ENCODE measurements around the gene EEIG1.

The EEIG1 gene

GRCh38 chr9:127993721-127994120 lies 12.9 kb upstream of the EEIG1 start:
- Histone ChIP-seq H3K27me3 (ENCODE audit: control insufficient read depth, insufficient read depth, low read length) (peaks cover 5% of the 10 kb centered on the region), H3K4me2 (ENCODE audit: low read length) (no peak overlapping the region), H3K9me3 (replicated peaks; ENCODE audit: low read length) (no peaks in the 10 kb centered on the region), H3K4me3 (ENCODE audit: low read length) (no peak overlapping the region), H3K36me3 (ENCODE audit: insufficient read depth, low read length) (no peaks in the 10 kb centered on the region), H3K9ac (ENCODE audit: low read depth, low read length) (no peak overlapping the region), H3K4me1 (ENCODE audit: control insufficient read depth, insufficient read depth, low read length) (peaks cover 3% of the 10 kb centered on the region)

GRCh38 chr9:127991757-127992274 lies 11.0 kb upstream of the EEIG1 start:
- peaks cover 5% of the 10 kb centered on the region for H3K27me3 ChIP-seq (ENCODE audit: control insufficient read depth, insufficient read depth, low read length)
- no peak overlapping the region for H3K4me2 ChIP-seq (ENCODE audit: low read length)
- H3K4me3 ChIP-seq (ENCODE audit: low read length), result no peak overlapping the region
- H3K36me3 ChIP-seq (ENCODE audit: insufficient read depth, low read length), result no peaks in the 10 kb centered on the region
- H3K4me1 ChIP-seq (ENCODE audit: control insufficient read depth, insufficient read depth, low read length), result peaks cover 9% of the 10 kb centered on the region
- no peaks in the 10 kb centered on the region for H3K9me3 ChIP-seq (replicated peaks; ENCODE audit: low read length)
- no peak overlapping the region for H3K9ac ChIP-seq (ENCODE audit: low read depth, low read length)

GRCh38 chr9:127991017-127991756 lies 10.4 kb upstream of the EEIG1 start:
- no peak overlapping the region for H3K9ac ChIP-seq (ENCODE audit: low read depth, low read length)
- no peak overlapping the region for H3K4me2 ChIP-seq (ENCODE audit: low read length)
- no peaks in the 10 kb centered on the region for H3K36me3 ChIP-seq (ENCODE audit: insufficient read depth, low read length)
- no peaks in the 10 kb centered on the region for H3K9me3 ChIP-seq (replicated peaks; ENCODE audit: low read length)
- peaks cover 5% of the 10 kb centered on the region for H3K27me3 ChIP-seq (ENCODE audit: control insufficient read depth, insufficient read depth, low read length)
- H3K4me1 ChIP-seq (ENCODE audit: control insufficient read depth, insufficient read depth, low read length), result peaks cover 12% of the 10 kb centered on the region
- no peak overlapping the region for H3K4me3 ChIP-seq (ENCODE audit: low read length)

- no peak overlapping the region for H3K4me3 ChIP-seq (ENCODE audit: low read length)
- no peak overlapping the region for H3K4me2 ChIP-seq (ENCODE audit: low read length)
- peaks cover 12% of the 10 kb centered on the region for H3K4me1 ChIP-seq (ENCODE audit: control insufficient read depth, insufficient read depth, low read length)
- H3K27me3 ChIP-seq (ENCODE audit: control insufficient read depth, insufficient read depth, low read length), result peaks cover 5% of the 10 kb centered on the region
- no peak overlapping the region for H3K9ac ChIP-seq (ENCODE audit: low read depth, low read length)
- H3K9me3 ChIP-seq (replicated peaks; ENCODE audit: low read length), result no peaks in the 10 kb centered on the region
- no peaks in the 10 kb centered on the region for H3K36me3 ChIP-seq (ENCODE audit: insufficient read depth, low read length)
Observed at GRCh38 chr9:127990554-127990953, 9.8 kb upstream of the EEIG1 start.

- no peaks in the 10 kb centered on the region for H3K9me3 ChIP-seq (replicated peaks; ENCODE audit: low read length)
- no peak overlapping the region for H3K9ac ChIP-seq (ENCODE audit: low read depth, low read length)
- H3K4me2 ChIP-seq (ENCODE audit: low read length), result no peak overlapping the region
- H3K4me3 ChIP-seq (ENCODE audit: low read length), result no peak overlapping the region
- H3K4me1 ChIP-seq (ENCODE audit: control insufficient read depth, insufficient read depth, low read length), result peaks cover 12% of the 10 kb centered on the region
- peaks cover 5% of the 10 kb centered on the region for H3K27me3 ChIP-seq (ENCODE audit: control insufficient read depth, insufficient read depth, low read length)
- no peaks in the 10 kb centered on the region for H3K36me3 ChIP-seq (ENCODE audit: insufficient read depth, low read length)
Observed at GRCh38 chr9:127989094-127989493, 8.3 kb upstream of the EEIG1 start.

GRCh38 chr9:127987103-127987614 lies 6.4 kb upstream of the EEIG1 start:
- Histone ChIP-seq H3K4me2 (ENCODE audit: low read length) (peak overlapping the region; percentile 22), H3K4me1 (ENCODE audit: control insufficient read depth, insufficient read depth, low read length) (peaks cover 12% of the 10 kb centered on the region), H3K27me3 (ENCODE audit: control insufficient read depth, insufficient read depth, low read length) (no peaks in the 10 kb centered on the region), H3K36me3 (ENCODE audit: insufficient read depth, low read length) (no peaks in the 10 kb centered on the region), H3K9ac (ENCODE audit: low read depth, low read length) (no peak overlapping the region), H3K9me3 (replicated peaks; ENCODE audit: low read length) (no peaks in the 10 kb centered on the region), H3K4me3 (ENCODE audit: low read length) (no peak overlapping the region)

GRCh38 chr9:127985011-127985410 lies 4.2 kb upstream of the EEIG1 start:
- H3K27me3 ChIP-seq (ENCODE audit: control insufficient read depth, insufficient read depth, low read length), result no peaks in the 10 kb centered on the region
- H3K9me3 ChIP-seq (replicated peaks; ENCODE audit: low read length), result no peaks in the 10 kb centered on the region
- H3K4me3 ChIP-seq (ENCODE audit: low read length), result no peak overlapping the region
- H3K4me1 ChIP-seq (ENCODE audit: control insufficient read depth, insufficient read depth, low read length), result peaks cover 17% of the 10 kb centered on the region
- H3K9ac ChIP-seq (ENCODE audit: low read depth, low read length), result no peak overlapping the region
- no peaks in the 10 kb centered on the region for H3K36me3 ChIP-seq (ENCODE audit: insufficient read depth, low read length)
- no peak overlapping the region for H3K4me2 ChIP-seq (ENCODE audit: low read length)

- Histone ChIP-seq H3K27me3 (ENCODE audit: control insufficient read depth, insufficient read depth, low read length) (no peaks in the 10 kb centered on the region), H3K9me3 (replicated peaks; ENCODE audit: low read length) (no peaks in the 10 kb centered on the region), H3K36me3 (ENCODE audit: insufficient read depth, low read length) (no peaks in the 10 kb centered on the region), H3K4me3 (ENCODE audit: low read length) (no peak overlapping the region), H3K4me2 (ENCODE audit: low read length) (no peak overlapping the region), H3K4me1 (ENCODE audit: control insufficient read depth, insufficient read depth, low read length) (peaks cover 26% of the 10 kb centered on the region), H3K9ac (ENCODE audit: low read depth, low read length) (no peak overlapping the region)
Observed at GRCh38 chr9:127983847-127984289, 3.1 kb upstream of the EEIG1 start.

- no peak overlapping the region for H3K9ac ChIP-seq (ENCODE audit: low read depth, low read length)
- H3K36me3 ChIP-seq (ENCODE audit: insufficient read depth, low read length), result no peaks in the 10 kb centered on the region
- H3K4me3 ChIP-seq (ENCODE audit: low read length), result no peak overlapping the region
- no peaks in the 10 kb centered on the region for H3K27me3 ChIP-seq (ENCODE audit: control insufficient read depth, insufficient read depth, low read length)
- H3K9me3 ChIP-seq (replicated peaks; ENCODE audit: low read length), result no peaks in the 10 kb centered on the region
- H3K4me2 ChIP-seq (ENCODE audit: low read length), result no peak overlapping the region
- H3K4me1 ChIP-seq (ENCODE audit: control insufficient read depth, insufficient read depth, low read length), result peaks cover 36% of the 10 kb centered on the region
Observed at GRCh38 chr9:127982912-127983311, 2.1 kb upstream of the EEIG1 start.

- H3K9ac ChIP-seq (ENCODE audit: low read depth, low read length), result peak overlapping the region; percentile 83
- H3K4me1 ChIP-seq (ENCODE audit: control insufficient read depth, insufficient read depth, low read length), result peaks cover 39% of the 10 kb centered on the region
- no peaks in the 10 kb centered on the region for H3K27me3 ChIP-seq (ENCODE audit: control insufficient read depth, insufficient read depth, low read length)
- H3K9me3 ChIP-seq (replicated peaks; ENCODE audit: low read length), result no peaks in the 10 kb centered on the region
- H3K36me3 ChIP-seq (ENCODE audit: insufficient read depth, low read length), result no peaks in the 10 kb centered on the region
- peak overlapping the region; percentile 89 for H3K4me3 ChIP-seq (ENCODE audit: low read length)
- H3K4me2 ChIP-seq (ENCODE audit: low read length), result peak overlapping the region; percentile 100
Observed at GRCh38 chr9:127981559-127982121, 851 bp upstream of the EEIG1 start.

- H3K36me3 ChIP-seq (ENCODE audit: insufficient read depth, low read length), result no peaks in the 10 kb centered on the region
- H3K4me2 ChIP-seq (ENCODE audit: low read length), result peak overlapping the region; percentile 100
- H3K27me3 ChIP-seq (ENCODE audit: control insufficient read depth, insufficient read depth, low read length), result no peaks in the 10 kb centered on the region
- peak overlapping the region; percentile 89 for H3K4me3 ChIP-seq (ENCODE audit: low read length)
- no peaks in the 10 kb centered on the region for H3K9me3 ChIP-seq (replicated peaks; ENCODE audit: low read length)
- H3K4me1 ChIP-seq (ENCODE audit: control insufficient read depth, insufficient read depth, low read length), result peaks cover 45% of the 10 kb centered on the region
- peak overlapping the region; percentile 84 for H3K9ac ChIP-seq (ENCODE audit: low read depth, low read length)
Observed at GRCh38 chr9:127980060-127980705, 606 bp downstream of the EEIG1 start.
